ENCODE results near the gene FAM227B.
A peak's percentile ranks its signal among the peaks of the same experiment; 100 is the strongest.
"Not testable (repeated sequence)": the region's sequence is repeated elsewhere in the genome, so short reads cannot be mapped to it uniquely, and the experiment has no call there.

Gene FAM227B

DNA sequence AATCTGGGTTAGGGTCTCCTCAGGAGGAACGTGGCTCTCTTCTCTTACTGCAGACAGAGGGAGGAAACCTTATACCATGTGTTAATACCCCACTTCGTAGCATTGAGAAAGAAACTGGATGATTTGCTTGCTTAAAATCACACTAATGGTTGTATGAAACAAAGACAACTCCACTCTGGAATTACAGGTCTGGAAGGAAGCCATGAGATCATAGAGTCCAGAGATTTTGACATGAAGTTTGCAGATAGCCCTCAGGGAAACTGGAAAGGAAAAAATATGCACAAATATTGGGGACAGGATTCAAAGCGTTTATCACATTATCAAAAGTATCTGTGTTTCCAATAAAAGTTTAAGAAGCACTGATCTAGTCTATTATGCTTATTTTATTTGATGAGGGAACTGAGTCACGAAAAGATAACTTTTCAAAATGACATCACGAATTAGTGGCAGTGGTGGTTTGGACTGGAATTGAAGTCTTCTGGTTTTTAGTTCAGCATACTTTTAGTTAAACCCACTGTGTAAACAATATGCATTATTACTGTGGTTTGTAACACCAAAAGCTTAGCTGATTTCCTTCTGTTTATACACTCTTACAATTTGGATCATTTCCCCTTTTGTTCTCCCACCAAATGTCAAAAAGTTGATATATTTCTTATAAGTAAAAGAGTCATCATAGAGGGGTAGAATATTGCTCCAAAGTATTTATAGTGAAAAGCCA is 180.8 kb downstream of the FAM227B start:
- DNase-seq (ENCODE audit: low spot score) (no peak), FAIRE-seq (no peak)

DNA sequence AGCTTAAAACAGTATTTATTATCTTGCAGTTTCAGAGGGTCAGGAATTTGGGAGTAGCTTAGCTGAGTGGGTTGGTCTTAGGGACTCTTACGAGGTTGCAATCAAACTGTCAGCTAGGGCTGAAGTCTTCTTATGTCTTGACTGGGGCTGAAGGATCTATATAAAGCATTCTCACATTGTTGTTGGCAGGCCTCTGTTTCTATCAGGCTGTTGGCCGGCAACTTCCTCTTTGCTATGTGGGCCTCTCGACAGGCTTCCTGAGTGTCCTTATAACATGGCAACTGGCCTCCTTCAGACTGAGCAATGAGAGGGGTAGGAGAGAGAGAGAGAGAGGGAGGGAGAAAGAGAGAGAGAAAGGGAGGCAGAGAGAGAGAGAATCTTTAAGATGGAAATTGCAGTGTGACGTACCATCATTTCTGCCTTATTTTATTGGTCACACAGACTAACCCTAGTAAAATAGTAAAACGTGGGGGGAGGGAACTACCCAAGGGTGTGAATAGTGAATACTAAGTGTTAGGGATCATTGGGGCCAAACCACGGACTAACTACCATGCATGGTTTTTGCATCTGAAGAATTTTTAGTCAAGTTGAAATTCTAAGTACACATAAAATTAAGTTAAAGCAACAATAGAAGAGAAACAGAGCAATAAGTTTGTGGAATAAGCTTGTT is 181.5 kb downstream of the FAM227B start:
- no peak for FAIRE-seq

DNA sequence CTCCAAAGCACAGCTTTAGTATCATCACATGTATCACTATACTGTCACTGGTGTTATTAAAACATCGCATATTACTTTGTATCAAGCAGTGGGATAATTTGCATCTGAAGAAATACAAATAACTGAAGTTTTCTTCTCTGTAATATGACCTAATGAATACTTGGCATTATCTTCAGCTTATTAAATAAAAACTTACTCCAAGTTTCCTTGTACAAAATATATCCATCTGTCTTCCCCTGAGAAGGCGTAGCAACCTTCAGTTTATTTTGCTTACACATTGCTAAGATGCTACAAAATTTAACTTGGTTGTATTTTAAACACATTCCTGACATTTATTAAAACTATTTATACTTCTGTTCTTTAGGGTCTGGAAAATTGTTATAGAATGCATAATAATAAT is 183.9 kb downstream of the FAM227B start:
- DNase-seq (ENCODE audit: low spot score) = no peak
- no peak for FAIRE-seq

More for the DNA sequence above, 181.5 kb downstream of the FAM227B start:
- DNase-seq (ENCODE audit: low spot score) = no peak

GRCh38 chr15:49435174-49435573 is 185.4 kb downstream of the FAM227B start:
- no peak for FAIRE-seq

DNA sequence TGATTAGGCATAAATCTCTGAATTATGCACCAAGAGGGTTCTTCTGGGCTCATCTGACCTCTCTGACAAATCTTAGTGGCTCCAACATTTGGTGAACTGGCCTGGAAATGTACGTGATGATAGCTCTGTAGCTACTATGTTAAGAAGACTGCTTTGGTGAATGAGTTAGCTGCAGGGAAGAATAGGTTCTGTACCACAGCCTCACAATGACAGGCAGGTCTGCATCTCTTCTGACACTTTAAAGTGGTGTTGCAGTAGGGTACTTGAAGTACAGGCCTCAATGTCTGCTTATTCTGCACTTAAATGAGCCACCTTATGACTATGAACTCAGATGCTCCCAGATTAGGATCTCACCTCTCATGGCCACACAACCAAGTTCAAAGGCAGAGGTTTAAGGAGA is 190.6 kb downstream of the FAM227B start:
- no peak for FAIRE-seq
- DNase-seq (ENCODE audit: low spot score) = no peak

More at GRCh38 chr15:49435174-49435573, 185.4 kb downstream of the FAM227B start:
- DNase-seq (ENCODE audit: low spot score) = no peak

GRCh38 chr15:49428409-49429095 is 192.1 kb downstream of the FAM227B start:
- FAIRE-seq = no peak
- DNase-seq (ENCODE audit: low spot score) = no peak

DNA sequence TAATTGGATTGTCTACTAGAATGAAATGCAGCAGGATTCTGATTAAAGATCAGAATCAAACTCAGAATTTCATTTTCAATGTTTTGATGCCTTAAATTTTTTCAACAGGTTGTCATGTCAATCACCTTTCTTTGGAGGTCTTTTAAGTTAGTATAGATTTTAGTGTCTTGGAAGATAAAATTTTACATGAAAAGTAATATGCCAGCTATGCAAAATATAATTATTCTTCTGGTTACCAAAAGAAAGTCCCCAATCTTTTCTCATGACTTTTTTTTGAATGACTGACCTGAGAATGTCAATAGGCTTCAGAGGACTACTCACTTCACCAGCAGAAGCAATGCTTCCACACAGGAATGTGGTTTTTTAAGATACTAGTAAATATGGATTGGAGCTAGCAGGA is 193.2 kb downstream of the FAM227B start:
- DNase-seq (ENCODE audit: low spot score) (no peak), FAIRE-seq (no peak)

DNA sequence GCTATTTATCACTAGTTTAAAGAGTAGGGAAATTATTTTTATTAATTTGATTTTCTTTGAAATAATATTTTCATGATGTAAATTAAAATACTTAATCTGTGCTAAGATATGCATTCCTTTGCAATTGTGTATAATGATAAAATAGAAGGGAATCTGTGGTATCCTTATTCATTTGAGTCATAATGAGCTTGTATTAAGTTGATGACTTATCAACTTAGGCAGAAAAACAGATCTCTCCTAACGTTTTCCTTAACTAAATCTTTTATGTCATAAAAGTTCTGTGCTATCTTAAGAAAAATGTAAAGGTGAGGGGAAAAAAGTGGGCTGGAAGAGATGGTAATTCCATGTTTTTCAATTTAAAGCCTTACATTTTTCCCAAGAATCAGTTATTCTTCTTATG is 195.7 kb downstream of the FAM227B start:
- FAIRE-seq (no peak), DNase-seq (ENCODE audit: low spot score) (no peak)

GRCh38 chr15:49423901-49424550 is 196.6 kb downstream of the FAM227B start:
- FAIRE-seq (no peak), DNase-seq (ENCODE audit: low spot score) (no peak)

DNA sequence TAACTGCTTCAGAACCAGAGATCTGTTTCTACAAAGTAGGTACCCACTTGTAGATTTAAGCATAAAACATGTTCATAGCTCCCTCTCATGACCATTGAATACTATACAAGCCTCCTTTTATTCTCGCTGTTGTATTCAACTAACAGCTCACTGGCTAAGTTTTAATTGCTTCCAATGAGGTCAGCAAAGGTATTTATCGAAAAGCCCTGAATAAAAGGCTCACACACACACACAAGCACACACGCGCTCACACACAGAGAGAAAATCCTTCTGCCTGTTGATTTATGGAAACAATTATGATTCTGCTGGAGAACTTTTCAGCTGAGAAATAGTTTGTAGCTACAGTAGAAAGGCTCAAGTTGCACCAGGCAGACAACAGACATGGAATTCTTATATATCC is 197.6 kb downstream of the FAM227B start, which contains the start of gene FGF7:
Gene FGF7, plus strand, starts transcription at position 222 of the 400 bp plus-strand sequence. CDS start 1,056 bp downstream, outside the sequence.
- FAIRE-seq (no peak), DNase-seq (ENCODE audit: low spot score) (no peak)

DNA sequence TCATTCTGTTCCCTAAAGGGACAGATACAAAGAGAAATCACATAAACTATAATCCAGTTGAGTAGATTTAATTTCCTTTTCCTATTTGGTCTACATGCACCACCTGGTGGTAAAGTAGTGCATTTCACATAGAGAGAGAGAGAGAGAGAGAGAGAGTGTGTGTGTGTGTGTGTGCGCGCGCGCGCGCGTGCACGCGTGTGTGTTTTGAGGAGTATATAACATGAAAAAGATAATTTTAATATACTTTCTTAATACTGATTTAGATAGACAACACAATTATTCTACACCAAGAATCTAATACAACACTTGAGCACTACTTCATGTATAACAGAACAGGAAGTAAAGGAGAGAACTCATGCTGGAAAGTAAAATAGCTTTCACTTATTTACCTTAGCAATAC is 198.6 kb downstream of the FAM227B start:
- FAIRE-seq (no peak), DNase-seq (ENCODE audit: low spot score) (peak; percentile 9)

- FAIRE-seq (no peak), DNase-seq (ENCODE audit: low spot score) (no peak)
Observed at GRCh38 chr15:49418811-49419210, 201.8 kb downstream of the FAM227B start.

DNA sequence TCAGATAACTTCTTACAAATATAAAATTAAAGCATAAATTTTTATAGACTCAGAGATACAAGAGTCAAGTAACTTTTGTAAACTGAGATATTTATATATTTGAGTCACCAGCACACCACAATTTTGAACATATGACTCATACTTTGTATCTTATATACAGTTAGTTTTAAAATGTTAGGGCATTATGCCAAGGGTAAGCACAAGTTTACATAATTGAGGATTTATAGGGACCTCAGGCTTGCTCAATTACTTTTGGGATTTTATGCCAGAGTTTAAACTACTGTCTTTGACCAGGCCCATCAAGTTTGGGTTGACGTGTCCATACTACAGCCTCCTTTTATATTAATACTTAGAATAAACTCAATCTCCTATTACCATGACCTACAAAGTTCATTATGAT is 205.0 kb downstream of the FAM227B start:
- no peak for FAIRE-seq
- no peak for DNase-seq (ENCODE audit: low spot score)

- no peak for FAIRE-seq
- DNase-seq (ENCODE audit: low spot score) = no peak
Observed at GRCh38 chr15:49415149-49415548, 205.5 kb downstream of the FAM227B start.

DNA sequence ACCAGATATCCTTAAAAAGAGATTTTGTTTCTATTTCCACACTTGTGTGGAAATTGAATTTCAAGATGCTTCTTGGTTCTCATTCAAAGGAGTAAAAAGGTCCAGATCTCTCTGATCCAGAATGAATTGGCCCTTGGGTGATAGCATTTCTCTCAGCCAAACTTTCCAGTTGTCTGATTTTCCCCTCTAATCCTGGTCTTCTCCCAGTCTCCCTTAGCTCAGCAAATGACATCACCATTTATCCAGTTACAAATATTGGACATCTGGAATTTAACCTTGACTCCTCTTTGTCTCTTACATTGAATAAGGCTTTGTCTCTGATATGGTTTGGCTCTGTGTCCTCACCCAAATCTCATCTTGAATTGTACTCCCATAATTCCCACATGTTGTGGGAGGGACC is 207.8 kb downstream of the FAM227B start:
- FAIRE-seq = no peak
- DNase-seq (ENCODE audit: low spot score) = no peak

GRCh38 chr15:49410641-49411040 is 210.0 kb downstream of the FAM227B start:
- FAIRE-seq = no peak
- DNase-seq (ENCODE audit: low spot score) = no peak

GRCh38 chr15:49406352-49407118 is 214.1 kb downstream of the FAM227B start:
- FAIRE-seq = no peak
- DNase-seq (ENCODE audit: low spot score) = no peak

GRCh38 chr15:49402515-49403296 is 217.9 kb downstream of the FAM227B start:
- not testable (repeated sequence) for DNase-seq (ENCODE audit: low spot score); FAIRE-seq

- DNase-seq (ENCODE audit: low spot score) = no peak
- FAIRE-seq = no peak
Observed at GRCh38 chr15:49387471-49387870, 233.1 kb downstream of the FAM227B start.

DNA sequence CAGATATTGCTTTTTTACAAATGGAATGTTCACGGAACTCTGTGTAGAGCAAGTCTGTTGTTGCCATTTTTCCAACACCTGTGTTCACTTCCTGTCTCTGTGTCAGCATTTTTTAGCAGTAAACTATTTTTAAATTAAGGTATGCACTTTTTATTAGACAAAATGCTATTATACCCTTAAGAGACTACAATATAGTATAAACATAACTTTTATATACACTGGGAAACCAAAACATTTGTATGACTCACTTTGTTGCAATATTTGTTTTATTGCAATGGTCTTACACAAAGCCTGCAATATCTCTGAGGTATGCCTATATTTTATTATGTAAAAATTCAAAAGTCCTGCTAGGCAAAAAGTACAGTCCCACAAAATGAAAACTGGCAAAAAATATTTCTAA is 237.4 kb downstream of the FAM227B start:
- FAIRE-seq = no peak
- DNase-seq (ENCODE audit: low spot score) = no peak
